ENCODE measurements around the gene PRR12.
A peak's percentile ranks its signal among the peaks of the same experiment; 100 is the strongest.

PRR12 gene

DNA sequence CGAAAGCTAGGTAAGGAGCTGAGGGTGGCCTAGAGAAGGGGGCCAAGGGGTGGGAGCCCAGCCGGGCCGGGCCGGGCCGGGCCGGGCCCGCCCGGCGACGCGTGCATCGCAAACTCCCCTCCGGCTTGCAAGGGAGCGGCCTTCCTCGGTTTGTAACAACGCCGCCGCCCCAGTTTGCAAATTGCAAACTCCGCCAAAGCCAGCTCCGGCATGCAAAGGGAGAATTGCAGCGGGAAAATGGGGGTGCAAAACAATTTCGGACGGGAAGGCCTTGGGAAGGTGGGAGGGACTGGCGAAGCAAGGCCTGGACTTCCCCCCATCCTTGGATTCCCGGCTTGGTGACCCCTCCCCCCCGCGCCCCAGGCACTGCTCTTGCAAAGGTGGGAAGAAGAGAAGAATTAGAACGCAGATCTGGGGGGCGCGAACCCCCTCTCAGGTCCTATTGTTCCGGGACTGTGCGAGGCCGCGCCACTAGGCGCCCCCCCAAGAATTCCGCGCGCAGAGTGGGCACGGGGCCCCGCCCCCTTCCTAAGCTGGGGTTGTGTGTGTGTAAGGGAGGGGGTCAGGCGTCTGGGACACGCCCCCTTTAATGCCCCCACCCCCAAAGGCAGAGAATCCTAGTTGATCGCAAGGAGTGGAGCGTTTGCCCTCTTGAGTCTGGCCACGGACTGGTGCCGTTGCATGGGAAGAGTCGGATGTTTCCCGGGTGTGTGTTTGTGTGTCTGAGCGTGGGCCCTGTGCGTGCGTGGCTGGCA lies 926 bp downstream of the PRR12 start:
- H3K4me3 ChIP-seq (ENCODE audit: low read depth, low read length): peak overlapping the region; percentile 92
- TF ChIP-seq, protein P1, sequence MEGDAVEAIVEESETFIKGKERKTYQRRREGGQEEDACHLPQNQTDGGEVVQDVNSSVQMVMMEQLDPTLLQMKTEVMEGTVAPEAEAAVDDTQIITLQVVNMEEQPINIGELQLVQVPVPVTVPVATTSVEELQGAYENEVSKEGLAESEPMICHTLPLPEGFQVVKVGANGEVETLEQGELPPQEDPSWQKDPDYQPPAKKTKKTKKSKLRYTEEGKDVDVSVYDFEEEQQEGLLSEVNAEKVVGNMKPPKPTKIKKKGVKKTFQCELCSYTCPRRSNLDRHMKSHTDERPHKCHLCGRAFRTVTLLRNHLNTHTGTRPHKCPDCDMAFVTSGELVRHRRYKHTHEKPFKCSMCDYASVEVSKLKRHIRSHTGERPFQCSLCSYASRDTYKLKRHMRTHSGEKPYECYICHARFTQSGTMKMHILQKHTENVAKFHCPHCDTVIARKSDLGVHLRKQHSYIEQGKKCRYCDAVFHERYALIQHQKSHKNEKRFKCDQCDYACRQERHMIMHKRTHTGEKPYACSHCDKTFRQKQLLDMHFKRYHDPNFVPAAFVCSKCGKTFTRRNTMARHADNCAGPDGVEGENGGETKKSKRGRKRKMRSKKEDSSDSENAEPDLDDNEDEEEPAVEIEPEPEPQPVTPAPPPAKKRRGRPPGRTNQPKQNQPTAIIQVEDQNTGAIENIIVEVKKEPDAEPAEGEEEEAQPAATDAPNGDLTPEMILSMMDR (IDR thresholded peaks at IDR 0.05; ENCODE audit: borderline replicate concordance, insufficient read depth, low read depth, low read length): no peak

DNA sequence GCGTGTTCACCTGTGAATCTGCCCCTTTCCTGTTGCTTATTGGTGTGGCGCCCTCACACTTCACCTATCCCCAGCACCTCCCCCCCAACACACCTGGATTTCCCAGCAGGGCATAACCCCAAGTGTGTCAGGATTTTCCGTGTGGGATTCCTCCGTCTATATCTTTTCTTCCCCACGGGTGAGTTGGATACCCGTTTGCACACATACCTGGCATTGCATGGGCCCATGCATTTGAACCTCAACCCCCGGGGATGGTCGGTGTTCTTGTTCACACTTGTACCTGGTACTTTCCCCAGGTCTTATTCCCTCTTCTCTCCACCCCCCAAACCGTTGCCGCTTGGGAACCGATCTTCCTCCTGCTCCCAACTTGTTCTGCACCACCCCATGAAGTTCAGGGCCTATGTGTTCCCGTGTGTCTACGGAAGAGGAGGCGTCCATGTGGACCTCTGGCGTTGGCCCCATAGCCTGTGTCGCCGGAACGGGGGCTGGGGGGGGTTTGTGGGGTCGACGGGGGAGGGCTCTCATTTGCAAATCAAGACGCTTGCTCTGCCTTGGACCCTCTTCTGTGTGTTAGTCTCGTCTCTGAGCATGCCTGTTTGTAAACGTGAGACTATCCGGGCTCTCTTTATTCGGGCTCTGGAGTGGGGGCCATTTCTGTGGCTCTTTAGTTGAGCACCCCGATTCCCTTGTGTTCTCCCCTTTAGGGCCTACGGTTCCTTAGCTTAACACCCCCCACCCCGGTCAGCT lies 1.7 kb downstream of the PRR12 start:
- peak overlapping the region; percentile 92 for H3K4me3 ChIP-seq (ENCODE audit: low read depth, low read length)
- TF ChIP-seq, protein P1 (IDR thresholded peaks at IDR 0.05; ENCODE audit: borderline replicate concordance, insufficient read depth, low read depth, low read length): no peak

DNA sequence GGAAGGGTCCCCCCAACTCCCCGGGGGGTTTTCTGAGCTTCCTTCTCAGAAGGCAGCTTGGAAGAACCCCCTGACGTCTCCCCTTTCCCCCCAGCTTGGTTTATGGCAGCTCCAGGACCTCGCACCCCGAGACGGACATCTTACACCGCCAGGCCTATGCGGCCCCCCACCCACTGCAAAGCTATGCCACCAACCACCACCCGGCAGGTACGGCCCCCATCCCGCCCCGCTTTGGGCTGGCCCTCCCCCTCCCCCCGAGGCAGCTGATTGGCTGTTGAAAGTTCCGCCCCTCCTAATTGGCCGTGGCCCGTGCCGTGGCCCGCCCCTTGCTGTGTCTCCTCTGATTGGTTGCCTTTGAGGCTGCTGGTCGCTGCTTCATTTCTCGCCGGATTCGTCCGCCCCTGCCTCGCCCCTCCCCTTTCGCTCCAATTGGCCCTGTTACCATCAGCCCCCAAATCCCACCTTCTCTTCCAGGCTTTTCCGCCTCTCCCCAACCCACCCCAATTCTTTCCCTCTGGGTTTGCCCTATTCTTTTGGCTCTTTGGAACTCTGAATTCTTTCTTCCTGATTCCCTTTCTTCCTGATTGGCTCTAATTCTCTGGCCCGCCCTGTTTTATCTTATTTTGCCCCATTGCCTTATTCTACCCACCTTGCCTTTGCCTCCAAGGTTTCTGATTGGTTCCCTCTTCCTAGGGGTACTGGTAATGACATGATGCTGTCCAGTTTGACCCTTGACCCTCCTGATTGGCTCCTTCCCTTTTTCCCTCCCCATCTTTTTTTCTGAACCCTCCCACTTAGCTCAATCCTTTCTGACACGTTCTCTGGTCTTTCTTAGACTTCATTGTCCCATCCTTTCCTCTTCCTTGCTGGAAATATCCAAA lies 2.5 kb downstream of the PRR12 start:
- H3K4me3 ChIP-seq (ENCODE audit: low read depth, low read length): peak overlapping the region; percentile 92
- TF ChIP-seq, protein P1 (IDR thresholded peaks at IDR 0.05; ENCODE audit: borderline replicate concordance, insufficient read depth, low read depth, low read length): no peak

DNA sequence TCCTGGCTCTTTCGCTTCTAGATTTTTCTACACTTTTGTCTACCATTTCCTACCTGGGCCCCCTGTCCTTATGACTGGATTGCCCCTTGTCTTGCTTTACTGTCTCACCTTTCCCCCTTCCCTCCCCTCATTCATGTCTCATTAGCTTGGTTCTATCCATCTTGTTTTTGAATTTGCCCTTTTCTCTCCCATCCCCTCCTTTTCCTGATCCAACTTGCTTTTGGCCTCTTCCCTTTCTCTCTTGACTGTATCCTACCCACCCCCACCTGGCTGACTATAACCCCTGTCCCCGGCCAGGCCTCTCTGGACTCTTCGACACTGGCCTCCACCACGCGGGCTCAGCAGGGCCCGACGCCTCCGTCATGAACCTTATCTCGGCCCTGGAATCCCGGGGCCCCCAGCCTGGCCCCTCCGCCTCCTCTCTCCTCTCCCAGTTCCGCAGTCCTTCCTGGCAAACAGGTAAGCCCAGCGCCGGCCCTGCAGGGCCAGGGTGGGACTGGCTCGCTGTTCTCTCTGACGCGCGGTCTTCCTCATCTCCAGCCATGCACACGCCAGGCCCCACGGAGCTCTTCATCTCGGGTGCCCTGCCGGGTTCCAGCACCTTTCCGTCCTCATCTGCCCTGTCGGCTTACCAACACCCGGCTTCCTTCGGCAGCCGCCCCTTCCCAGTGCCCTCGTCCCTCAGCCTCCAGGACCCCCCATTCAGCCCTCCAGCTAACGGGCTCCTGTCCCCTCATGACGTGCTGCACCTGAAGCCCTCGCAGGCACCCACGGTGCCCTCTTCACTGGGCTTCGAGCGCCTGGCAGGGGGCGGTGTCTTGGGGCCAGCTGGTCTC lies 3.4 kb downstream of the PRR12 start:
- TF ChIP-seq, protein P1 (IDR thresholded peaks at IDR 0.05; ENCODE audit: borderline replicate concordance, insufficient read depth, low read depth, low read length): no peak
- no peak overlapping the region for H3K4me3 ChIP-seq (ENCODE audit: low read depth, low read length)

DNA sequence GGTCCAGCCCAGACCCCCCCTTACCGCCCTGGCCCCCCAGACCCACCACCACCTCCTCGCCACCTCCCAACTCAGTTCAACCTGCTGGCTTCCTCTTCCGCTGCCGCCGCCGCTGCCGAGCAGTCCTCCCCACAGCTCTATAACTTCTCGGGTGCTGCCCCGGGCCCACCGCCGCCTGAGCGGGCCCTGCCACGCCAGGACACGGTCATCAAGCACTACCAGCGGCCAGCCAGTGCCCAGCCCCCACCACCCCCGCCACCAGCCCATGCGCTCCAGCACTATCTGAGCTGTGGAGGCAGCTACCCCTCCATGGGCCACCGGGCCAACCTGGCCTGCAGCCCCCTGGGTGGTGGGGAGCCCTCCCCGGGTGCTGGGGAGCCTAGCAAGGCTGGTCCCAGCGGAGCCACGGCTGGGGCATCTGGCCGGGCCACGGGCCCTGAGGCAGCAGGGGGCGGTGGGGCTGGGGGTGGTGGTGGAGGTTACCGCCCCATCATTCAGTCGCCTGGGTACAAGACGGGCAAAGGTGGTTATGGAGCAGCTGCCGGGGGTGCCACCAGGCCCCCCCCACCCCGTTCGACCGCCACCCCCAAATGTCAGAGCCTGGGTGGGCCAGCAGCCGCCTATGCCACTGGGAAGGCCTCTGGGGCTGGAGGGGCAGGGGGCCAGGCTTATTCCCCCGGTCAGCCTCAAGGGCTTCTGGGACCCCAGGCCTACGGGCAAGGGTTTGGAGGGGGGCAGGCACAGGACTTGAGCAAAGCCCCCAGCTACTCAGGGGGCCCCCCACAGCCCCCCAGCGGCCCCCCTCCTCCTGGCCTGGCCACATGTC lies 4.2 kb downstream of the PRR12 start:
- no peak overlapping the region for H3K4me3 ChIP-seq (ENCODE audit: low read depth, low read length)
- TF ChIP-seq, protein P1 (IDR thresholded peaks at IDR 0.05; ENCODE audit: borderline replicate concordance, insufficient read depth, low read depth, low read length): no peak
